SK-N-SH treated with all-trans-retinoic acid at 6 μM for 48 hours (cell line): ENCODE measurements around the gene GXYLT1.

ENCODE experiments used
- CREB5 ChIP-seq: fragments of 250-450 bp; sonication (Bioruptor Pico); IDR thresholded peaks from 2 replicates; pipeline ENCODE4 v1.5.1; 2020; ENCODE audit warnings: low read depth, mild to moderate bottlenecking, moderate library complexity
- CSRNP3 ChIP-seq: fragments of 250-450 bp; sonication (Bioruptor Pico); IDR thresholded peaks from 2 replicates; pipeline ENCODE4 v1.5.1; 2021; ENCODE audit warnings: mild to moderate bottlenecking, moderate library complexity
- GLIS3 ChIP-seq: fragments of 250-450 bp; sonication (Bioruptor Pico); IDR thresholded peaks from 2 replicates; pipeline ENCODE4 v1.5.0; 2020; ENCODE audit warnings: mild to moderate bottlenecking, moderate library complexity
- ISL1 ChIP-seq: fragments of 250-450 bp; sonication (Bioruptor Pico); IDR thresholded peaks from 2 replicates; pipeline ENCODE4 v2.1.2; 2022; ENCODE audit warnings: mild to moderate bottlenecking, moderate library complexity
- PATZ1 ChIP-seq: fragments of 250-450 bp; sonication (Bioruptor Pico); IDR thresholded peaks from 2 replicates; pipeline ENCODE4 v1.8.0; 2020; ENCODE audit warnings: mild to moderate bottlenecking, moderate library complexity, borderline replicate concordance
- TOX ChIP-seq: fragments of 250-450 bp; sonication (Bioruptor Pico); IDR thresholded peaks from 2 replicates; pipeline ENCODE4 v1.8.0; 2021; ENCODE audit warnings: mild to moderate bottlenecking, moderate library complexity, borderline replicate concordance
- ZC3H10 ChIP-seq: fragments of 250-450 bp; sonication (Bioruptor Pico); IDR thresholded peaks from 2 replicates; pipeline ENCODE4 v1.5.1; 2021; ENCODE audit warnings: mild to moderate bottlenecking, moderate library complexity
- ZFP3 ChIP-seq: fragments of 250-450 bp; sonication (Bioruptor Pico); IDR thresholded peaks from 2 replicates; pipeline ENCODE4 v1.5.0; 2020; ENCODE audit warnings: mild to moderate bottlenecking, moderate library complexity
- ZNF70 ChIP-seq: fragments of 450-650 bp; formaldehyde crosslinking; IDR thresholded peaks from 2 replicates; pipeline ENCODE4 v1.5.0; 2020; ENCODE audit warnings: mild to moderate bottlenecking, moderate library complexity

GRCh38 chr12:42126963-42127362 is 17.7 kb downstream of the GXYLT1 start:
- TF ChIP-seq ZNF70 (CRISPR knock-in tag): no peak
- TF ChIP-seq ISL1 (CRISPR knock-in tag): no peak
- TF ChIP-seq CREB5 (CRISPR knock-in tag): no peak
- TF ChIP-seq TOX (CRISPR knock-in tag): no peak
- TF ChIP-seq GLIS3 (CRISPR knock-in tag): no peak
- no peak for TF ChIP-seq PATZ1 (CRISPR knock-in tag)
- no peak for TF ChIP-seq ZC3H10 (CRISPR knock-in tag)
- no peak for TF ChIP-seq CSRNP3 (CRISPR knock-in tag)
- no peak for TF ChIP-seq ZFP3 (CRISPR knock-in tag)
